ENCODE data around the gene GNB3. TPM values are rescaled to one million over a fixed set of nuclear protein-coding genes. Genes with fewer than 3 reads are reported as not detected.
"Not testable (repeated sequence)": the region's sequence is repeated elsewhere in the genome, so short reads cannot be mapped to it uniquely, and the experiment has no call there.

The GNB3 gene
- total RNA-seq, 1 donor from 2014 or later, result 4.2 TPM

DNA sequence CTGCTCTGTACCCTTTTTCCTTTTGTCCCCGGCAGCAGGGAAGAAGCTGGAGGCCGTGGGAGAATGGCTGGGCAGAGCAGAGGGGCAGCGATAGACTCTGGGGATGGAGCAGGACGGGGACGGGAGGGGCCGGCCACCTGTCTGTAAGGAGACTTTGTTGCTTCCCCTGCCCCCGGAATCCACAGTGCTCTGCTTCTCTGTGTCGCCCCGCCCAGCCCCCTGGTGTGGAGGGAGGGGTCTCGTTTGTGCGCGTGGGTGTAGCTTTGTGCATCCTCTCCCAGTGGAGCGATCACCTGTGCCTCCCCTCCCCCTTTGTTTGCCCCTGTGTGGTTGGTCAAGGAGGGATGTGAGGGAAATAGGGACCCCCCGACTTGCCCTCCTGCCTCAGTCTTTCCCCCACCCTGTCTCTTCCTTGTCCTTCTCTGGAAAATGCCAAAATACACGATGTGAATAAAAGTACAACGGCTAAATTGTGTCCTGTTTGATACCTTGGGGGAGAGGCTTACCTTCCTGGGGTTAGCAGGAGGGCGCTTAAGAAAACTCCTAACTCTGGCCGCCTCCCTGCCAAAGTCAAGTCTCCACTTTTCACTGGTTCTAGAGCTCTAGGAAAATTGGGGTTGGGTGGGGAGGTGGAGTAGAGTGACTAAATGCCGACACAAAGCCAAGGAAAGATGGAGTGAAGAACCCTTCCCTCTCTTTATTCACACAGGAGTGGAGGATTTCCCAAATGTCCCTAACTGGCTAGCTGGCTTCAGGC lies 25.6 kb downstream of the GNB3 start:
- TF ChIP-seq, protein P1, sequence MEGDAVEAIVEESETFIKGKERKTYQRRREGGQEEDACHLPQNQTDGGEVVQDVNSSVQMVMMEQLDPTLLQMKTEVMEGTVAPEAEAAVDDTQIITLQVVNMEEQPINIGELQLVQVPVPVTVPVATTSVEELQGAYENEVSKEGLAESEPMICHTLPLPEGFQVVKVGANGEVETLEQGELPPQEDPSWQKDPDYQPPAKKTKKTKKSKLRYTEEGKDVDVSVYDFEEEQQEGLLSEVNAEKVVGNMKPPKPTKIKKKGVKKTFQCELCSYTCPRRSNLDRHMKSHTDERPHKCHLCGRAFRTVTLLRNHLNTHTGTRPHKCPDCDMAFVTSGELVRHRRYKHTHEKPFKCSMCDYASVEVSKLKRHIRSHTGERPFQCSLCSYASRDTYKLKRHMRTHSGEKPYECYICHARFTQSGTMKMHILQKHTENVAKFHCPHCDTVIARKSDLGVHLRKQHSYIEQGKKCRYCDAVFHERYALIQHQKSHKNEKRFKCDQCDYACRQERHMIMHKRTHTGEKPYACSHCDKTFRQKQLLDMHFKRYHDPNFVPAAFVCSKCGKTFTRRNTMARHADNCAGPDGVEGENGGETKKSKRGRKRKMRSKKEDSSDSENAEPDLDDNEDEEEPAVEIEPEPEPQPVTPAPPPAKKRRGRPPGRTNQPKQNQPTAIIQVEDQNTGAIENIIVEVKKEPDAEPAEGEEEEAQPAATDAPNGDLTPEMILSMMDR (conservative IDR thresholded peaks at IDR 0.05; ENCODE audit: low read depth, low read length), result no peak
- peak overlapping the region; percentile 89 for H3K4me3 ChIP-seq (ENCODE audit: low read depth, low read length)

DNA sequence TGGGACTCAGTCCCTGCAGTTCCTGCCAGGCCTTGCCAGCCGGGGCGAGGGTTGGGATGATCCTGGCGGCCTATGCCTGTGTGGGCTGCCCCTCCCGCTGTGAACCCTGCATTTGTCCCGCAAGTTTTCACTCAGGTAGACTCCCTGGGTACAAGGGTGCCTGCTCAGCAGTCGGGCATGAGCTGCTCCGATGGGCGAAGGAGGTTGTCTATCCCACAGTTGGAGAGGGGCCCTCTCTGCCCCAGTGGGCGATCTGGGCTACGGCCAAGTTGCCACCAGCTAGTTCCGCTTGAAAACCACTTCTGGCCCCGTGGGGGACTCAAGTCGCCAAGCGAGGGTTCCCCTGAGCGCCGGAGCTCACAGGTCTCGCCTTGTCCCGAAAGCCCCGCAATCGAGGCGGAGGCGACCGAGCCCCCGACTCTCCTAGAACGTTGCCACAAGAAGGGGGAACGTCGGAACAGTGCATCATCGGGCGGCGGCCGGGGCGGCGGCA lies 26.2 kb downstream of the GNB3 start:
- no peak for DNase-seq (ENCODE audit: low read depth)
- TF ChIP-seq, protein P1 (conservative IDR thresholded peaks at IDR 0.05; ENCODE audit: low read depth, low read length), result no peak

More for the DNA sequence above, 25.6 kb downstream of the GNB3 start:
- no peak for DNase-seq (ENCODE audit: low read depth)

DNA sequence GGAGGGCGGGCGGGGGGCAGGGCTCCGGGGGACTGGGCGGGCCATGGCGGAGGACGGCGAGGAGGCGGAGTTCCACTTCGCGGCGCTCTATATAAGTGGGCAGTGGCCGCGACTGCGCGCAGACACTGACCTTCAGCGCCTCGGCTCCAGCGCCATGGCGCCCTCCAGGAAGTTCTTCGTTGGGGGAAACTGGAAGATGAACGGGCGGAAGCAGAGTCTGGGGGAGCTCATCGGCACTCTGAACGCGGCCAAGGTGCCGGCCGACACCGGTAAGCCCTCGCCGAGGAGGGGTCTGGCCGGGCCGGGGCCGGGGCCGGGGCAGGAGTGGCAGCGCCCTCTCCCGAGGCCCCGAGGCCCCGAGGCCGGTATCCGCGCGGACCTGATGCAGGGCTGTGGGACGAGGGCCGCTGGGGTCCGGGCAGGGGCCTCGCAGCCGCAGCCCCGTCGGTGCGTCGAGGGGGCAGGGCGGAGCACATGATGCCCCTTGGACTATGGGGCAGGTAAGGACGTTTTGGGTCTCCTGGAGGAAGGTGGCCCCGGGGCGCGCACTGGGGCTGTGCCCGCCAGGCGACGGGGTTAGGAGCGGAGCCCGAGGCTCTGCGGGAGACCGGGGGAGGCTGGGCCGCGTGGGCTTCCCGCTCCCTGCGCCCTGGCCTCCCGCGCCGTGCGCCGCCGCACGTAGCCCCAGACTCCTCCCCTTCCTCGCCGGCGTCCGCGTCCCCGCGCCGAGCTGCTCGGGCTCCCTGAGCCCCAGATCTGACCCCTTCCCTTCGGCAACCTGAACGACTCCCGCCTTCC lies 26.9 kb downstream of the GNB3 start, which contains the start of gene TPI1:
TSS of gene TPI1 (plus strand) at position 119 of the 798 bp plus-strand sequence. CDS start at position 155, 36 bp downstream.
- TF ChIP-seq, protein P1 (conservative IDR thresholded peaks at IDR 0.05; ENCODE audit: low read depth, low read length), result no peak
- no peak for DNase-seq (ENCODE audit: low read depth)
- H3K4me3 ChIP-seq (ENCODE audit: low read depth, low read length), result peak within 1 kb of the TSS; percentile 89

More for the DNA sequence above, 26.2 kb downstream of the GNB3 start:
- H3K4me3 ChIP-seq (ENCODE audit: low read depth, low read length), result peak overlapping the region; percentile 89

DNA sequence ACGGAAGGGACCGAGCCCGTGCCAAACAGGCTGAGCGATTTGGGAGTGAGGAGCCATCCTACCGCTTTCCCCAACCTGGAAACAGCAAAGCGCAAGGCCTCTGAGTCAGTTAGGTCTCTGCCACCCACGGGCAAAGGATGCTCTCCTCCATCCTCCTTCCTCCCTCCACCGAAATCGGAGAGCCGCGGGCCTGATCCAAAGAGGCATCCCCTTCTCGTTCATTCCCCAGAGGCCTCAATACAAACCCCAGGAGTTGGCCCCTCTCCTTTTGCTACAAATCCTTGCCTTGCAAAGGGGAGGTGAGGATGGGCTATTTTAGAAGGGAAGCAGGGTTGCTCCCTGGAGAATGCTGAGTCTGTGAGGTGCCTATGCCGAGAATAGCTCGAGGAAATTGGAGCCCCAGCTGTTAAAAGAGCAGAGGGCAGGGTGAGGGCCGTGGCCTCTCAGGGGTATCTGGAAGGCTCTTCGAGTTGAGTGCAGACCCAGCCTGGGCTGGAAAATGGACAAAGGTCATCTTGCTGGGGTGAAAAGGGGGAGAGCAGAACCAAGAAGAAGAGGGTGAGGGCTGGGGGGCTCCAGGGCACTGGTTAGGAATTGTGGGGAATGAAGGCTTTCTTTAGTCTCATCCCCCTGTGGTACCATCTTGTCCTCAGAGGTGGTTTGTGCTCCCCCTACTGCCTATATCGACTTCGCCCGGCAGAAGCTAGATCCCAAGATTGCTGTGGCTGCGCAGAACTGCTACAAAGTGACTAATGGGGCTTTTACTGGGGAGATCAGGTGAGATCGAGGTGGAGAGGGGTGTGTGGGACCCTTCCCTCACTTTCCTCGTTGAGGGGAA lies 27.7 kb downstream of the GNB3 start:
- TF ChIP-seq, protein P1 (conservative IDR thresholded peaks at IDR 0.05; ENCODE audit: low read depth, low read length), result peak; percentile 32
- no peak for DNase-seq (ENCODE audit: low read depth)
- H3K4me3 ChIP-seq (ENCODE audit: low read depth, low read length), result peak overlapping the region; percentile 89

DNA sequence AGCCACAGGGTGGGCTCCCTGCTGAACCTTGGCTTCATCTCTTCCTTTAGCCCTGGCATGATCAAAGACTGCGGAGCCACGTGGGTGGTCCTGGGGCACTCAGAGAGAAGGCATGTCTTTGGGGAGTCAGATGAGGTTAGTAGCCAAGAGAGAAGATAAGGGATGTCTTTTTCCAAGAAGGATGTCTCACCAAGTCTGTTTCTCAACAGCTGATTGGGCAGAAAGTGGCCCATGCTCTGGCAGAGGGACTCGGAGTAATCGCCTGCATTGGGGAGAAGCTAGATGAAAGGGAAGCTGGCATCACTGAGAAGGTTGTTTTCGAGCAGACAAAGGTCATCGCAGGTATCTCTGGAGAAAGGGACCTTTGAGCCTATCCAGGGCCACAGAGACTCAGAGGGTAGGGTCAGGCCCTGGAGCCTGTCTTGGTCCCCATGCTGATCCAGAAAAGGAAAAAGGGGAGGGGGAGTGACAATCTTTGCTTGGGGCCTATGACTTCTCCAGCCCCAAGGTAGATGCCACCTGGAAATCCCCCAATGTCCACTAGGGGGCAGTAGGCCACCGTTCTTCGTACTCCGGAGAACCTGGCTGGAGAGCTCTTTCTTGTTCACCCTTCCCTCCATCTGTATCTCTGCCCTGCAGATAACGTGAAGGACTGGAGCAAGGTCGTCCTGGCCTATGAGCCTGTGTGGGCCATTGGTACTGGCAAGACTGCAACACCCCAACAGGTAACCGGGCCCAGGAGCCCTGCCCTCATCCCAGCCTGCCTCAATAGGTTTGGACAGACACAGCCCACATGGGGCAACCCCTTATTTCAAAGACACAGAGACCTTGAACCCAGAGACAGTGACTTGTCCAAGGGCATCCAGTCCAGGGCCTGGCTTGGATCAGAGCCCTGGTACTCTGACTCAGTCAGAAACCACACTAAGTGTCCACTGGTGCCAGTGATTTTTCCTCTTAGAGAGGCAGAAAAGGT lies 28.6 kb downstream of the GNB3 start:
- H3K4me3 ChIP-seq (ENCODE audit: low read depth, low read length), result peak overlapping the region; percentile 89
- DNase-seq (ENCODE audit: low read depth), result no peak
- TF ChIP-seq, protein P1 (conservative IDR thresholded peaks at IDR 0.05; ENCODE audit: low read depth, low read length), result peak; percentile 90

DNA sequence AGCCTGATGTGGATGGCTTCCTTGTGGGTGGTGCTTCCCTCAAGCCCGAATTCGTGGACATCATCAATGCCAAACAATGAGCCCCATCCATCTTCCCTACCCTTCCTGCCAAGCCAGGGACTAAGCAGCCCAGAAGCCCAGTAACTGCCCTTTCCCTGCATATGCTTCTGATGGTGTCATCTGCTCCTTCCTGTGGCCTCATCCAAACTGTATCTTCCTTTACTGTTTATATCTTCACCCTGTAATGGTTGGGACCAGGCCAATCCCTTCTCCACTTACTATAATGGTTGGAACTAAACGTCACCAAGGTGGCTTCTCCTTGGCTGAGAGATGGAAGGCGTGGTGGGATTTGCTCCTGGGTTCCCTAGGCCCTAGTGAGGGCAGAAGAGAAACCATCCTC lies 29.6 kb downstream of the GNB3 start:
- DNase-seq (ENCODE audit: low read depth); H3K4me3 ChIP-seq (ENCODE audit: low read depth, low read length): not testable (repeated sequence)

Data from epithelial cell of proximal tubule (primary cell).